ENCODE results near the gene TARS3. TPM values are rescaled to one million over a fixed set of nuclear protein-coding genes. Genes with fewer than 3 reads are reported as not detected.
A peak's percentile ranks its signal among the peaks of the same experiment; 100 is the strongest.
"Not testable (repeated sequence)": the region's sequence is repeated elsewhere in the genome, so short reads cannot be mapped to it uniquely, and the experiment has no call there.

TARS3 gene
- polyA plus RNA-seq, 4 donors: 4.2 to 19.5 (median 5.1) TPM

- Histone ChIP-seq H3K4me1 (ENCODE audit: control insufficient read depth in 3 of 3, insufficient read depth in 2 of 3, low read depth in 1 of 3, low read length in 2 of 3) (no peaks in the 10 kb centered on the region), H3K36me3 (ENCODE audit: control insufficient read depth in 3 of 3, insufficient read depth in 2 of 3, low read depth in 1 of 3, low read length in 3 of 3) (peaks cover 0 to 12% (median under 1%) of the 10 kb centered on the region in 3 donors), H3K27me3 (ENCODE audit: control insufficient read depth in 3 of 3, insufficient read depth in 3 of 3, low read length in 3 of 3) (no peaks in the 10 kb centered on the region), H3K4me3 (ENCODE audit: low read depth in 1 of 3, low read length in 3 of 3) (no peak overlapping the region), H3K9me3 (ENCODE audit: control insufficient read depth in 2 of 2, insufficient read depth in 1 of 2, low read depth in 1 of 2, low read length in 1 of 2) (no peaks in the 10 kb centered on the region), H3K27ac (ENCODE audit: low read depth in 1 of 3, low read length in 2 of 3) (no peak overlapping the region)
- no peak for FAIRE-seq
- DNase-seq: peak in 1 of 2 donors; percentile 71
- WGBS, 3 donors: 28 to 56% (median 46%) methylated on average over 9 of the region's 9 CpGs
Observed at GRCh38 chr15:101657968-101658784, 66.1 kb downstream of the TARS3 start.

DNA sequence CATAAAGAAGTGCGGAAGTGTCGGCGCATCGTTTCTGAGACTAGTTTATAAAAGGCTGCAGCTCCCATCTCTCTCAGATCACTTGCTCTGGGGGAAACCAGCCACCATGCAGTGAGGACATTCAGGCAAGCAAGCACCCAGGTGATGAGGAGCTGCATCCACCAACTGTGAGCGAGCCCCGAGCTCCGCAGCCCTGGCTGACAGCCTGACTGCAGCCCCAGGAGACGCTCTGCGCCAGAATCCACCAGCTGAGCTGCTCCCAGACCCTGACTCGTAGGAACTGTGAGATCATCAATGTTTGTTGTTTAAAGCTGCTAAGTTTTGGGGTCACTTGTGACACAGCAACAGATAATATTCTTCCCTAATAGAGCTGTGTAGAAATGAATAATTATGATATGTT lies 67.1 kb downstream of the TARS3 start:
- no peaks in the 10 kb centered on the region for H3K27me3 ChIP-seq (ENCODE audit: control insufficient read depth in 3 of 3, insufficient read depth in 3 of 3, low read length in 3 of 3)
- WGBS, 3 donors: 94 to 95% (median 94%) methylated on average over 10 of the region's 10 CpGs
- H3K9me3 ChIP-seq (ENCODE audit: control insufficient read depth in 2 of 2, insufficient read depth in 1 of 2, low read depth in 1 of 2, low read length in 1 of 2): no peaks in the 10 kb centered on the region
- H3K27ac ChIP-seq (ENCODE audit: low read depth in 1 of 3, low read length in 2 of 3): no peak overlapping the region
- no peak overlapping the region for H3K4me3 ChIP-seq (ENCODE audit: low read depth in 1 of 3, low read length in 3 of 3)
- DNase-seq (no peak), FAIRE-seq (no peak)
- H3K36me3 ChIP-seq (ENCODE audit: control insufficient read depth in 3 of 3, insufficient read depth in 2 of 3, low read depth in 1 of 3, low read length in 3 of 3): peaks cover 0 to 12% (median 0%) of the 10 kb centered on the region in 3 donors
- peaks cover 0 to 4% (median 0%) of the 10 kb centered on the region in 3 donors for H3K4me1 ChIP-seq (ENCODE audit: control insufficient read depth in 3 of 3, insufficient read depth in 2 of 3, low read depth in 1 of 3, low read length in 2 of 3)

DNA sequence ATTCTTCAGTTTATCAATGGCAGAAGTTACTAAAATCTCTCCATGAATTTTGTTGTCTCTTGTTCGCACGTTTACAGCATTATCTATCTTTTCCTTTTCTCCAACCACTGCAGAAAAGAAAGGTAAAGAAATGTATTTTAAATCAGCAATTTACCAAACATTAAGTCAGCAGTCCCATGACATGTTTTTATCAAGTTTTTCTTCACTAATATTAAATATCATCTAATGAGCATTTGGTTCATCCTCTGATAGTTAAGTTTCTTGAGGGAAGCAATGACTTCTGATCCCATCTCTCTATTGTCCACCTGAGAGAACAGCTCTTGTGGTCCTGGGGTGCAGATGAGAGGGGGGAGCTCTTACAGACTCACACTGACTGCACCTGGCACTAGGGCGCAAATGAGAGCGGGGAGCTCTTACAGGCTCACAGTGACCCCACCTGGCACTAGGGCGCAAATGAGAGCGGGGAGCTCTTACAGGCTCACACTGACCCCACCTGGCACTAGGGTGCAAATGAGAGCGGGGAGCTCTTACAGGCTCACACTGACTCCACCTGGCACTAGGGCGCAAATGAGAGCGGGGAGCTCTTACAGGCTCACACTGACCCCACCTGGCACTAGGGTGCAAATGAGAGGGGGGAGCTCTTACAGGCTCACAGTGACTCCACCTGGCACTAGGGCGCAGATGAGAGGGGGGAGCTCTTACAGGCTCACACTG lies 69.5 kb downstream of the TARS3 start:
- not testable (repeated sequence) for H3K27me3 ChIP-seq (ENCODE audit: control insufficient read depth in 3 of 3, insufficient read depth in 3 of 3, low read length in 3 of 3); H3K4me3 ChIP-seq (ENCODE audit: low read depth in 1 of 3, low read length in 3 of 3); FAIRE-seq; H3K36me3 ChIP-seq (ENCODE audit: control insufficient read depth in 3 of 3, insufficient read depth in 2 of 3, low read depth in 1 of 3, low read length in 3 of 3); H3K9me3 ChIP-seq (ENCODE audit: control insufficient read depth in 2 of 2, insufficient read depth in 1 of 2, low read depth in 1 of 2, low read length in 1 of 2); DNase-seq; H3K27ac ChIP-seq (ENCODE audit: low read depth in 1 of 3, low read length in 2 of 3)
- peaks cover 2 to 12% (median 6%) of the 10 kb centered on the region in 3 donors for H3K4me1 ChIP-seq (ENCODE audit: control insufficient read depth in 3 of 3, insufficient read depth in 2 of 3, low read depth in 1 of 3, low read length in 2 of 3)
- WGBS, 3 donors: 85 to 91% (median 87%) methylated on average over 10 of the region's 10 CpGs

DNA sequence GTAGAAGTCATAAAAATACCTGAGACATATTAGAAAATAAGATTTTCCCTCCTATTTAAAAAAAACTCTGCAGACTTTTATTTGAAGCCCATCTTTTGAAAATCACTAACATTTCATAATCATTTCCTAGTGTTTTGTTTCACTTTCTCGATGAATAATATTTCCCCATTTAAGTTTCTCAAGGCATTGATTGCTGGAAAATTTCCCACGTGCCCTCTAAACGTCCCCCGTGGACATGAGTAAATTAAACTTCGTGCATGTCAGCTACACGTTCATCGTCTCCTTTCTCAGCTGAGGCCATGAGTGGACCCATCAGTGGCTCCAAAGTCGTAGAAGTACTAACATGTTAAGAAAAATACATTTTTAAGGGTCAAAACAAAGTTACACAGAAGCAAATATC lies 70.1 kb downstream of the TARS3 start:
- WGBS, 3 donors: 72 to 82% (median 75%) methylated on average over 8 of the region's 8 CpGs
- H3K27ac ChIP-seq (ENCODE audit: low read depth in 1 of 3, low read length in 2 of 3): no peak overlapping the region

DNA sequence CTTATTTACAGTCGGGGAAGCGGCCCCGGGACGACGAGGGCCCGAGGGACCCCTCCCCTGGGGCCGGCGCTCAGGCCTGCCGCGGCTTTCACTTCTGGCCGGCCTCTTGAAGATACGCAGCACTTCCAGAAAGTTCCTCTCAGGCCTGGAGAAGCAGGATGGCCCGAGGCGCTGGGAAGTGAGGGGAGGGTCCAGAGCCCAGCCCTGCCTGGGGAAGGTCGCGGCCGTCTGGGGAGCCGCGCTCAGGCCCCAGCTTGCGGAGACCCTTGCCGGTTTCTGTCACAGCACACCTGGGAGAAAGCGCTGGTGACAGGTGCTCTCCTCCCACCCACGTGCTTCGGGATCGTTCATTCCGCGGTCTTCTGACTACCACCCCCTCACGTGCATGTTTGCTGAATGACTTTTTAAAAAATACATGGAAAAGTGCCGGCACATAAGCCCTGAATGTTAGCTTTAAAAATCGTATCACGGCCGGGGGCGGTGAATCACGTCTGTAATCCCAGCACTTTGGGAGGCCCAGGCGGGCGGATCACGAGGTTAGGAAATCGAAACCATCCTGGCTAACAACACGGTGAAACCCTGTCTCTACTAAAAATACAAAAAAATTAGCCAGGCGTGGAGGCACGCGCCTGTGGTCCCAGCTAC lies 71.4 kb downstream of the TARS3 start:
- peak overlapping the region; percentile 78 to 94 (median 84) for H3K4me3 ChIP-seq (ENCODE audit: low read depth in 1 of 3, low read length in 3 of 3)
- H3K27ac ChIP-seq (ENCODE audit: low read depth in 1 of 3, low read length in 2 of 3): peak overlapping the region; percentile 94 to 99 (median 97)
- 33 to 34% (median 34%) methylated on average over 42 of the region's 42 CpGs for WGBS, 3 donors
- H3K27me3 ChIP-seq (ENCODE audit: control insufficient read depth in 3 of 3, insufficient read depth in 3 of 3, low read length in 3 of 3): no peaks in the 10 kb centered on the region
- H3K36me3 ChIP-seq (ENCODE audit: control insufficient read depth in 3 of 3, insufficient read depth in 2 of 3, low read depth in 1 of 3, low read length in 3 of 3): peaks cover 2 to 11% (median 2%) of the 10 kb centered on the region in 3 donors
- DNase-seq: no peak
- no peak for FAIRE-seq
- no peaks in the 10 kb centered on the region for H3K9me3 ChIP-seq (ENCODE audit: control insufficient read depth in 2 of 2, insufficient read depth in 1 of 2, low read depth in 1 of 2, low read length in 1 of 2)
- H3K4me1 ChIP-seq (ENCODE audit: control insufficient read depth in 3 of 3, insufficient read depth in 2 of 3, low read depth in 1 of 3, low read length in 2 of 3): peaks cover 3 to 12% (median 6%) of the 10 kb centered on the region in 3 donors

More for the DNA sequence above, 70.1 kb downstream of the TARS3 start:
- peaks cover 3 to 12% (median 6%) of the 10 kb centered on the region in 3 donors for H3K4me1 ChIP-seq (ENCODE audit: control insufficient read depth in 3 of 3, insufficient read depth in 2 of 3, low read depth in 1 of 3, low read length in 2 of 3)
- DNase-seq (no peak), FAIRE-seq (no peak)
- H3K36me3 ChIP-seq (ENCODE audit: control insufficient read depth in 3 of 3, insufficient read depth in 2 of 3, low read depth in 1 of 3, low read length in 3 of 3): peaks cover 2 to 7% (median 2%) of the 10 kb centered on the region in 3 donors
- H3K4me3 ChIP-seq (ENCODE audit: low read depth in 1 of 3, low read length in 3 of 3): no peak overlapping the region
- H3K9me3 ChIP-seq (ENCODE audit: control insufficient read depth in 2 of 2, insufficient read depth in 1 of 2, low read depth in 1 of 2, low read length in 1 of 2): no peaks in the 10 kb centered on the region
- H3K27me3 ChIP-seq (ENCODE audit: control insufficient read depth in 3 of 3, insufficient read depth in 3 of 3, low read length in 3 of 3): no peaks in the 10 kb centered on the region

DNA sequence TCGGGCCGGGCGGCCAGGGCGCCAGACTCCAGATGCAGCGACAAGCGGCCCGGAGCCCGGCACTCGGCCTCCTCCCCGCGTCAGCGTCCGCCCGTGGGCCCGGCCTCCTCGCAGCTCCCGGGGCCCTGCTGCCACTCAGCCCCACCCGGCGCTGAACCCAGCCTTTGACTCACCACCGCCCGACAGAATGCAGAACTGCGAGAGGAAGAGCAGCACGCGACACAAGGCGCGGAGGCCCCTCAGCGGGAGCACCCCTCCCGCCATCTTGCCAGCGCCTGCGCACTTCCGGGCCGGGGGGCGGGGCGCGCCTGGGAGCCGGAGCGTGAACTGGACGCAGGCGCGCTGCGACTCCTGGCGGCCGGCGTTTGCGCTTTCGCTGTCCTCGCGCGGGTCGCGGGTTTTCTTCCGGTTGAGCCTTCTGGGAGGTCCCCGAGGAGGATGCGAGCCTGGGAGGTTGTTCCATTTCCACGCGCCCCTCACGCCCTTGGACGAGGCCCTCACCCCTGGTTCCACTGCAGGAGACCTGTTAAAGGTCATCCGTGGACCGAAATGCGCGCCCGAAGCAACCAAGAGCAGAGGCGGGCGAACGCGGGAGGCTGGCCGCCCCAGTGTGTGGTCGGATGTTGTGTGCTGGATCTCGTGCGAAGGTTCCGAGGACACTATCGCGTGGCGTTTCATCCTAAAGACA lies 72.0 kb downstream of the TARS3 start, which contains the start of gene TM2D3:
Gene TM2D3 (minus strand): TSS at position 284 of the 688 bp plus-strand sequence. CDS start 20 bp downstream, at position 264.
- DNase-seq (peak; percentile 92 to 98), FAIRE-seq (no peak)
- H3K4me3 ChIP-seq (ENCODE audit: low read depth in 1 of 3, low read length in 3 of 3): peak within 1 kb of the TSS; percentile 78 to 94 (median 84)
- H3K36me3 ChIP-seq (ENCODE audit: control insufficient read depth in 3 of 3, insufficient read depth in 2 of 3, low read depth in 1 of 3, low read length in 3 of 3): peaks cover 2 to 14% (median 3%) of the 10 kb centered on the region in 3 donors
- peaks cover 3 to 12% (median 6%) of the 10 kb centered on the region in 3 donors for H3K4me1 ChIP-seq (ENCODE audit: control insufficient read depth in 3 of 3, insufficient read depth in 2 of 3, low read depth in 1 of 3, low read length in 2 of 3)
- H3K27ac ChIP-seq (ENCODE audit: low read depth in 1 of 3, low read length in 2 of 3): peak within 1 kb of the TSS; percentile 94 to 99 (median 97)
- no peaks in the 10 kb centered on the region for H3K27me3 ChIP-seq (ENCODE audit: control insufficient read depth in 3 of 3, insufficient read depth in 3 of 3, low read length in 3 of 3)
- H3K9me3 ChIP-seq (ENCODE audit: control insufficient read depth in 2 of 2, insufficient read depth in 1 of 2, low read depth in 1 of 2, low read length in 1 of 2): no peaks in the 10 kb centered on the region
- 0% methylated on average over 62 to 75 of the region's 75 CpGs for WGBS, 3 donors

GRCh38 chr15:101651554-101652097 lies 72.6 kb downstream of the TARS3 start:
- FAIRE-seq (no peak), DNase-seq (peak in 1 of 2 donors; percentile 56)
- H3K4me1 ChIP-seq (ENCODE audit: control insufficient read depth in 3 of 3, insufficient read depth in 2 of 3, low read depth in 1 of 3, low read length in 2 of 3): peaks cover 3 to 12% (median 6%) of the 10 kb centered on the region in 3 donors
- peak overlapping the region; percentile 78 to 94 (median 84) for H3K4me3 ChIP-seq (ENCODE audit: low read depth in 1 of 3, low read length in 3 of 3)
- no peaks in the 10 kb centered on the region for H3K9me3 ChIP-seq (ENCODE audit: control insufficient read depth in 2 of 2, insufficient read depth in 1 of 2, low read depth in 1 of 2, low read length in 1 of 2)
- 0% methylated on average over 32 of the region's 32 CpGs for WGBS, 3 donors
- no peaks in the 10 kb centered on the region for H3K27me3 ChIP-seq (ENCODE audit: control insufficient read depth in 3 of 3, insufficient read depth in 3 of 3, low read length in 3 of 3)
- peak overlapping the region; percentile 94 to 99 (median 97) for H3K27ac ChIP-seq (ENCODE audit: low read depth in 1 of 3, low read length in 2 of 3)
- H3K36me3 ChIP-seq (ENCODE audit: control insufficient read depth in 3 of 3, insufficient read depth in 2 of 3, low read depth in 1 of 3, low read length in 3 of 3): peaks cover 2 to 12% (median 4%) of the 10 kb centered on the region in 3 donors
